GM12873 (cell line): Measurements from ENCODE around the gene SLC26A9.

Experiments
- TF ChIP-seq, protein P1 (sequence below): IDR thresholded peaks from 2 replicates; pipeline ENCODE4 v1.5.1; 2012; ENCODE audit warnings: low read depth, mild to moderate bottlenecking, moderate library complexity, low read length, control low read depth; ENCODE audit not compliant: insufficient read depth; ENCODE audit errors: missing control alignments

Gene SLC26A9

DNA sequence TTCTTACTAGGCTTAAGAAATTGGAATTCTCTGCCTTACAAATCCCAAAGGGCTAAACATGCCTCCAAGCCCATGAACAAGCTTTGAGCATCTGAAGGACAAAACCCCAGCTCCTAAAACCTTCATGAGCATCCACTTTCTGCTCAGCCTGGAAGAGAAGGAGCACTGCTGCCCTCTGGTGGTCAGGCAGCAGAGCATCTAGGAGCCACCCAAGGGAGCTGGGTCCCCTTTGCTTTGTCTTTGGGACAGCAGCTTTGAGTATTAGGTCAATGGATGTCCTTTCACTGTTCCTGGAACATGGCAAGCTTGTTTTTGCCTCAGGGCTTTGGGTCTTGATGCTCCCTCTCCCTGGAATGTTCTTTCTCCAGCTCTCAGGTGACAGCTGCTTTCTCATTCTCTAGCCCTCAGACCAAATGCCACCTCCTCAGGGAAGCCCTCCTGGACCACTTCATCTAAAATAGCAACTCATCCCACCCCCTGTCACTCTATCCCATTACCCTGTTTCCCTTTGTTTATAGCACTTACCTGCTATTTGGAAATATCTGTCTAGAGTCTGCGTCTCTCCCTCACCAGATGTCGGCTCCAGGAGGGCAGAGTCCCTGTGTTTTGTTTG is 34.3 kb upstream of the SLC26A9 start:
- TF ChIP-seq, protein P1, sequence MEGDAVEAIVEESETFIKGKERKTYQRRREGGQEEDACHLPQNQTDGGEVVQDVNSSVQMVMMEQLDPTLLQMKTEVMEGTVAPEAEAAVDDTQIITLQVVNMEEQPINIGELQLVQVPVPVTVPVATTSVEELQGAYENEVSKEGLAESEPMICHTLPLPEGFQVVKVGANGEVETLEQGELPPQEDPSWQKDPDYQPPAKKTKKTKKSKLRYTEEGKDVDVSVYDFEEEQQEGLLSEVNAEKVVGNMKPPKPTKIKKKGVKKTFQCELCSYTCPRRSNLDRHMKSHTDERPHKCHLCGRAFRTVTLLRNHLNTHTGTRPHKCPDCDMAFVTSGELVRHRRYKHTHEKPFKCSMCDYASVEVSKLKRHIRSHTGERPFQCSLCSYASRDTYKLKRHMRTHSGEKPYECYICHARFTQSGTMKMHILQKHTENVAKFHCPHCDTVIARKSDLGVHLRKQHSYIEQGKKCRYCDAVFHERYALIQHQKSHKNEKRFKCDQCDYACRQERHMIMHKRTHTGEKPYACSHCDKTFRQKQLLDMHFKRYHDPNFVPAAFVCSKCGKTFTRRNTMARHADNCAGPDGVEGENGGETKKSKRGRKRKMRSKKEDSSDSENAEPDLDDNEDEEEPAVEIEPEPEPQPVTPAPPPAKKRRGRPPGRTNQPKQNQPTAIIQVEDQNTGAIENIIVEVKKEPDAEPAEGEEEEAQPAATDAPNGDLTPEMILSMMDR, result peak; percentile 98

DNA sequence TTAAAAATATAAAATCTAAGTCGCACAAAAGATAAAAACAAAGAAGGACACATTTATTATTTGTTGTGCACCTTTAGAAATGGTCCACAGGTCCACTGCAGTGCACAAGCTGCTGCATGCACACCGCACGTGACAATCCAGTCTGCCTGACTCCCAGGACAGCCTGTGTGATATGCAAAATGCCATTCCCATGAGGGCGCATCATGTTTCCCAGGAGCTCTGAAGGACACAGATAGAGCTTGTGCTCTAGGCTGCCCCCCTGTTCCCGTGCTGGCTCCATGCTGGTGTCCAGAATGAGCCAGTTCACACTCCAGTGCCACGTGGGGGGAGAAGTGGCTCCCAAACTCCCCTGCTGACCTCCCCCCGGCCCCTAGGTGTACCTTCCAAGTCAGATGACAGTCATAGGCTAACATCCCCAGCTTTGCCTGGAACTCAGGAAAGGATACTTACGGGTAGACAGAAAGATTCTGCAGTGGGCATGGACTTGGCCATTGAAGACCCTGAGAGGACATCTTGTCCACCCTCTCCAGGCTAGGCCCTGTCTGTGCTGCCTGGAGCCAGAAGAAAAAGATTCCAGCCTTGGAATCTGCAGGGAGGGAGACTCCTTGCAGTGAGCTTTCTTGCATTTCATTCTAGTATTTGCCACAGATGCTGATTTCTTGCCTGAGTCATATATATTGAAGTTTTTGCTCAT is 33.6 kb upstream of the SLC26A9 start:
- TF ChIP-seq, protein P1, result no peak

GRCh38 chr1:205976036-205976435 is 32.8 kb upstream of the SLC26A9 start:
- TF ChIP-seq, protein P1, result no peak

DNA sequence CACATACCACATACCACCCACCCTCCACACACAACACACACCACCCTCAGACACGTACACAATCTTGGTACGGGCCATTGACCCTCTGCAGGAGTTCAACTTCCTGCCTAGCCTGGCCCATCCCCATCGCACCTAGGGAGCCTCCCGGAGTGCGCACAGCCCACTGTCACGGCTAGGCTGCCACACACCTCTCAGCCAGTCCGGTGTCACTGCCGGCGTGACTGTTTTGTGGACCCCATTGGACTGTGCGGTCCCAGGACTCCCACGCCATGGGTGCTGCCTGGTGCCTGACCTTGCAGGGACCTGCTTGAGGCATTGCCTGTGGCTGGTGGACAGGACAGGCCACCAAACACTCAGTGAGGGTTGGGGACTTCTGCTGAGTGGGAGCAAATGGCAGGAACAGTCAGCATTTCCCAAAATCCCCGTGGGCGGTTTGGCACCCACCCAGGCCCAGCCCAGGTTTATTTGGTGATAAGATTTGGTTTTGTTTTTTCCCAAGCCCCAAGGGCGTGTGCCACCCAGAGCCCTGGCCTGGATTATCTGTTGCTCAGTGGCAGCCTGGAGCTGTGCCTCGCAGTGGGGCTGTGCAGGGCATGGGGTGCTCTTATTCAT is 32.2 kb upstream of the SLC26A9 start:
- TF ChIP-seq, protein P1, result no peak

DNA sequence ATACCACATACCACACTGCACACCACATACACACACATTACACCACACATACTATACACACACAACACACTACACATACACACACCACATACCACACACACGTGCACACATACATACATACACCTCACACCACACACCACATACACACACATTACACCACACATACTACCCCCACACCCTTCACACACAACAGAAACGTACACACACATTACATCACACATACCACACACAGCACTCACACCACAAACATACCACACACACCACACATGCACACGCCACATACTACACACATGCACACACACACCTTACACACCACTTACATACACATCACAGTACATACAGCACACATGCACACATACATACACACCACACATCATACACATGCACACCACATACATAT is 31.5 kb upstream of the SLC26A9 start:
- TF ChIP-seq, protein P1, result no peak

GRCh38 chr1:205973377-205974232 is 30.3 kb upstream of the SLC26A9 start:
- TF ChIP-seq, protein P1, result no peak
